ENCODE results near the gene FN3K.

The FN3K gene

DNA sequence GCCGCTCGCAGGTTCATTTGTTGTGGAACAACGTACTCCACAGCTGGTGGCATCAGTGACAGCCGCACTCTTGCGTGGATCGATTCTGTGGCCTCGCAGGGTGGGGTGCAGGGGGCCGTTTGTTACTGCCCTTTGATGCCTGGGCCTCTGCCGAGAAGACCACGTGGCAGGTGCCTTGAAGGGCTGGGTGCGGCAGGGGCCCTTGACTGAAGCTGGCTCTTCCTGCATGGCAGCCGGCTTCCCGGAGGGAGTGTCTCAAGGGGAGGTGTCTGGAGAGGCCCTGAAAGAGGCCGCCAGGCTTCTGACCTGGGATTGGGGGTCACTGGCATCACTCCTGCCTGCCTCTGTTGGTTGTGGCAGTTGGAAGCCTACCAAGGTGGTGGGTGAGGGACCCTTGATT, 60.2 kb downstream of the FN3K start:
- no peak for DNase-seq
- no peak for ATAC-seq

DNA sequence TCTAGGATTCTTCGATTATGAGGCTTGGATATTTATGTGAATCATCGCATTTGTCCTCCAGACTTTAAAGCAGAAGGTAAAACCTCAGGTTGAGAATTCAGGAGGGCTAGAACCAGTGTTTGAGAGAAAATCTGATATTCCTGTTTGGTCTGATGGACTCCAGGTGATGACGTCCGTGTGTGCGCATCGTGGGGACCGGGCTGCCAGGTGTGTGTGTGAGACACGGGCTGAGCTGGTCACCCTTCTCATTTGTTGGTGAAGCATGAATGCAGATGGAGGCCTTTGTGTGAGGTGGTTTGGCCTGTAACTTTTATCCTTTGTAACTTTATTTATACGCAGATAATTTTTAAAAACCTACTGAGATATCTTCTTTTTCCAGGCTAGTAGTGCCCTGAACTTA, 61.6 kb downstream of the FN3K start:
- ATAC-seq (no peak), DNase-seq (no peak)

DNA sequence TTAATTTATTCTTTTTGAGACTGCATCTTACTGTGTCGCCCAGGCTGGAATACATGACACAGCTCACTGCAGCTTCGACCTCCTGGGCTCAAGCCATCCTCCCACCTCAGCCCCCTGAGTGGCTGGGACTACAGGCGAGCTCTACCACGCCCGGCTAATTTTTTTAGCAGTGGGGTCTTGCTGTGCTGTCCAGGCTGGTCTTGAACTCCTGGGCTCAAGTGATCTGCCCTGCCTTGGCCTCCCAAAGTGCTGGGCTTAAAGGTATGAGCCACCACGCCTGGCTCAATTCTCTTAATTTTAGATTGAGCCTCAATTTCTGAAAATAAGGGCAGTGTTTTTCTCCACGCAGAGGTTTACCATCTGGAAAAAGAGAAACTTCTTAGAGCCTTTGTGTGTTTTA, 63.3 kb downstream of the FN3K start:
- DNase-seq, result no peak
- no peak for ATAC-seq

DNA sequence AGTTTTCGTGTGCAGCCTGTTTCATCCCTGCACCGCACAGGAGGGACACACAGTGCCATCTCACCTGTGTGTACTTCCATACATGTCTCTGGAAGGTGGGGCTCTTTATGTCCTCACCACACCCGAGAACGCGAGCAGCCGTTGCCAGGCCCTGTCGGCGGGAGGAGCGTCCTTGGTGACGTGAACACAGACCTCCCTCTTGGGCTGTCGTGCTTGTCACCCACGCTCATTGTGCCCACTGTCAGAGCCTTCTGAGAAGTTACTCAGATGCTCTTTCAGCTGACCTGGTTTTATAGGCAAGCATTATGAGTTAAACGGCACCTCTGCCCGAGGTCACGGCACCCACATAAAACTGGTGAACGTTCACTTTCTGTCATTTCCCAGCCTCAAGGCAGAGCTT, 64.2 kb downstream of the FN3K start:
- no peak for ATAC-seq

More for the DNA sequence above, 64.2 kb downstream of the FN3K start:
- DNase-seq, result no peak
